Loucy (cell line): ENCODE results near the gene EFNA3.

Experiments used
- H2AFZ ChIP-seq: fragments of 200-600 bp; sonication (generic); 2 replicates; pipeline ENCODE4 v1.6.0; 2016; ENCODE audit warnings: antibody characterized with exemption, mild to moderate bottlenecking, low read length, moderate library complexity
- H3F3A ChIP-seq: fragments of 200-600 bp; 2 replicates; pipeline ENCODE4 v1.6.0; 2016; ENCODE audit warnings: antibody characterized with exemption, low read depth, mild to moderate bottlenecking
- H3K27me3 ChIP-seq: fragments of 200-600 bp; sonication (generic); 2 replicates; pipeline ENCODE4 v1.6.1; 2014; ENCODE audit warnings: low read length, mild to moderate bottlenecking; ENCODE audit not compliant: insufficient read depth, poor library complexity, severe bottlenecking
- H3K36me3 ChIP-seq: fragments of 200-600 bp; sonication (generic); 2 replicates; pipeline ENCODE4 v1.6.1; 2016; ENCODE audit warnings: low read length; ENCODE audit not compliant: insufficient read depth
- H3K4me1 ChIP-seq: fragments of 200-600 bp; sonication (generic); 2 replicates; pipeline ENCODE4 v1.5.1; 2014; ENCODE audit warnings: low read length, mild to moderate bottlenecking; ENCODE audit not compliant: insufficient read depth, poor library complexity, severe bottlenecking
- H3K4me2 ChIP-seq: fragments of 200-600 bp; sonication (generic); 2 replicates; pipeline ENCODE4 v1.6.0; 2014; ENCODE audit warnings: antibody characterized with exemption, low read length, low read depth, mild to moderate bottlenecking; ENCODE audit not compliant: poor library complexity, severe bottlenecking
- H3K4me3 ChIP-seq: fragments of 200-600 bp; sonication (generic); 2 replicates; pipeline ENCODE4 v1.5.1; 2014; ENCODE audit warnings: low read length, mild to moderate bottlenecking, mixed read lengths; ENCODE audit not compliant: poor library complexity, severe bottlenecking
- H3K79me2 ChIP-seq: fragments of 200-600 bp; sonication (generic); 2 replicates; pipeline ENCODE4 v1.6.1; 2014; ENCODE audit warnings: low read length; ENCODE audit not compliant: insufficient read depth
- H3K9ac ChIP-seq: fragments of 200-600 bp; sonication (generic); 2 replicates; pipeline ENCODE4 v1.6.0; 2014; ENCODE audit warnings: mild to moderate bottlenecking, low read depth, low read length, moderate library complexity; ENCODE audit not compliant: poor library complexity, severe bottlenecking
- H3K9me2 ChIP-seq: fragments of 200-600 bp; sonication (generic); replicated peaks from 2 replicates; pipeline ENCODE4 v1.6.1; 2016; ENCODE audit warnings: low read depth, low read length, mixed read lengths
- H3K9me3 ChIP-seq: fragments of 200-600 bp; sonication (generic); 2 replicates; pipeline ENCODE4 v1.6.1; 2014; ENCODE audit warnings: mild to moderate bottlenecking, antibody characterized with exemption, low read length, low read depth; ENCODE audit not compliant: insufficient read depth
- H4K20me1 ChIP-seq: fragments of 200-600 bp; sonication (generic); 2 replicates; pipeline ENCODE4 v1.6.0; 2014; ENCODE audit warnings: antibody characterized with exemption, low read length, mild to moderate bottlenecking; ENCODE audit not compliant: insufficient read depth, poor library complexity, severe bottlenecking
- EZH2phosphoT487 ChIP-seq: fragments of 200-600 bp; IDR thresholded peaks from 2 replicates; pipeline ENCODE4 v1.6.1; 2018; ENCODE audit warnings: antibody characterized with exemption, mild to moderate bottlenecking, moderate library complexity, borderline replicate concordance
- TF ChIP-seq, protein P1 (sequence below): fragments of 200-600 bp; sonication (generic); conservative IDR thresholded peaks from 2 replicates; pipeline ENCODE4 v1.5.1; 2014; ENCODE audit warnings: mild to moderate bottlenecking, antibody characterized with exemption, low read length

Gene EFNA3

DNA sequence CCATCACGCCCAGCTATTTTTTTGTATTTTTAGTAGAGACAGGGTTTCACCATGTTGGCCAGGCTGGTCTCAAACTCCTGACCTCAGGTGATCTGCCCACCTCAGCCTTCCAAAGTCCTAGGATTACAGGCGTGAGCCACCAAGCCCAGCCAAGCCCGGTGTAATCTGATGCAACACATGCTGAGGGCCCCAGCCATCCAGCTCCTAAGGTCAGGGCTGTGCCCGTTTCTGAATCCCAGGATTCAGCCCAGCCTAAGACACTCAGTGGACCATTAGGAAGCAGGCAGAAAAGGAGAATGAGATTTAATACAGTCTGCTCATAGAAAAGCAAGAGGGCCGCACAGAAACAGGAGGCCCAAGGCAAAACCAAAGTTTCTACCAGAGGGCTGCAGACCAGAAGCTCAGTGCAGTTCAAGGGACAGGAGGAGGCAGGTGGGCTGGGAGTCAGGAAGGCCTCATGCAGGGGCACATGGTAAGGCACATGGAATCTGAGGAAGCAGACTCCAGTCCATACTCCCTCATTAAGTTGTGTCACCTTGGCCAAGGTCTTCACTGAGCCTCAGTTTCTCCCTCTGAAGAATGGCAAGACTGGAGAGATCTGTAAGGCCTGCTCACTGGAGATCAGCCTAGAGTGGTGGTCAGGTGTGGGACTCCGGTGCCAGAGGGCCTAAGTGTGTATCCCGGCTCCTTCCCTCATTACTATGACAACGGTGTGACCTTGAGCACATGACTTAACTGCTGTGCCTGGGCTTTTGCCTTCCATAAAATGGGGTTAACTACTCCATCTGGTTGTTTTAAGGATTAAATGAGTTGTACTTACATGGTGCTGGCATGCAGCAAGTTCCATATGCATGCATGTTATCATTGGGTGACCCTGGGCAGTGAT, 29.9 kb upstream of the EFNA3 start:
- TF ChIP-seq, protein P1, sequence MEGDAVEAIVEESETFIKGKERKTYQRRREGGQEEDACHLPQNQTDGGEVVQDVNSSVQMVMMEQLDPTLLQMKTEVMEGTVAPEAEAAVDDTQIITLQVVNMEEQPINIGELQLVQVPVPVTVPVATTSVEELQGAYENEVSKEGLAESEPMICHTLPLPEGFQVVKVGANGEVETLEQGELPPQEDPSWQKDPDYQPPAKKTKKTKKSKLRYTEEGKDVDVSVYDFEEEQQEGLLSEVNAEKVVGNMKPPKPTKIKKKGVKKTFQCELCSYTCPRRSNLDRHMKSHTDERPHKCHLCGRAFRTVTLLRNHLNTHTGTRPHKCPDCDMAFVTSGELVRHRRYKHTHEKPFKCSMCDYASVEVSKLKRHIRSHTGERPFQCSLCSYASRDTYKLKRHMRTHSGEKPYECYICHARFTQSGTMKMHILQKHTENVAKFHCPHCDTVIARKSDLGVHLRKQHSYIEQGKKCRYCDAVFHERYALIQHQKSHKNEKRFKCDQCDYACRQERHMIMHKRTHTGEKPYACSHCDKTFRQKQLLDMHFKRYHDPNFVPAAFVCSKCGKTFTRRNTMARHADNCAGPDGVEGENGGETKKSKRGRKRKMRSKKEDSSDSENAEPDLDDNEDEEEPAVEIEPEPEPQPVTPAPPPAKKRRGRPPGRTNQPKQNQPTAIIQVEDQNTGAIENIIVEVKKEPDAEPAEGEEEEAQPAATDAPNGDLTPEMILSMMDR = no peak
- no peak for TF ChIP-seq EZH2phosphoT487
- H3K9me3 ChIP-seq = no peaks in the 10 kb centered on the region
- peaks cover 29% of the 10 kb centered on the region for H3K4me1 ChIP-seq

DNA sequence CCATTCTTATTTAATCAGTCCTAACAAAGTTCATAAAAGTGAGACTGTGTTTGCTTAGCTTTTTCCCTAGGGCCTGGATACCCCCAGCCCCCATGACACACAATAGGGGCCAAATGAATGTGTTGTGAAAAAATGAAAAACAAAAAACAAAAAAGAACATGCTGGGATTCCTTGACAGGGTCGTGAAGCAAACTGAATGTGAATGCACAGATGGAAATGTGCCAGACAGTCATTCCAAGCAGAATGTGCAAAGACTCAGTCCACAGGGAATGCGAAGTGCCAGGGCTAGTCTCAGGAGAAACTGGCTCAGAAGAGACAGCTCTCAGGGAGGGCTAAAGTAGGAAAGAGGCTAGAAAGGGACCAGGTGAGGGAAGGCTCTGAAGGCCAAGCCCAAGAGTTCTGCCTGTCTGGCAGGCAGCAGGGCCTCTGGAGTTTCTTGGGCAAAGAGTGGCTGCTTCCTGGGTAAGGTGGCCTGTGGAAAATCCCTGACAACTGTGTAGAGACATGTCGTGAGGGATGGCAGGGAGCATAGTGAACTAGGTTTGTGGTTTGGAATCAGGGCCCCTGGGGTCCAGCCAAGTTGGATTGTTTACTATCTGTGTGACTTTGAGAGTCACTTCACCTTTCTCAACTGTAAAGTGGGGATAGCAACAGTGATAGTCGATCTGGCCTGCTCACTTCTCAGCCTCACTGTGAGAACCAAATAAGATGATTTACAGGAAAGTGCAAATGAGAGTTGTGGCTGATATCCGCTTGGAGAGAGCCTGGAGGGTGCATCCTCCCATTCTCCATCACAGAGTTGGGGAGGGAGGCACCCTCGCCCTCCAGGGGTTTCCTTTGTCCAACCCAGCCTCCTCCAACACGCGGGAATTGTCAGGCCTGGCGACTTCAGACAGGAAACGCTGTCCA, 28.7 kb upstream of the EFNA3 start:
- H3K4me2 ChIP-seq = no peak overlapping the region
- TF ChIP-seq, protein P1 = no peak
- no peak for TF ChIP-seq EZH2phosphoT487
- H3K9ac ChIP-seq = no peak overlapping the region
- no peak overlapping the region for H3K4me3 ChIP-seq
- H3K9me2 ChIP-seq = no peaks in the 10 kb centered on the region
- H3K4me1 ChIP-seq = peaks cover 26% of the 10 kb centered on the region
- no peaks in the 10 kb centered on the region; the same call in 1 of the 2 replicates for H3K79me2 ChIP-seq
- no peaks in the 10 kb centered on the region for H3K27me3 ChIP-seq
- H3F3A ChIP-seq = no peaks in the 10 kb centered on the region
- no peaks in the 10 kb centered on the region for H3K9me3 ChIP-seq
- no peaks in the 10 kb centered on the region for H3K36me3 ChIP-seq
- no peak overlapping the region for H2AFZ ChIP-seq
- no peaks in the 10 kb centered on the region for H4K20me1 ChIP-seq

More for the DNA sequence above, 29.9 kb upstream of the EFNA3 start:
- Histone ChIP-seq H3K9me2 (no peaks in the 10 kb centered on the region), H3K4me2 (no peak overlapping the region), H3K27me3 (no peaks in the 10 kb centered on the region), H3F3A (no peaks in the 10 kb centered on the region), H3K9ac (no peak overlapping the region), H3K36me3 (no peaks in the 10 kb centered on the region), H4K20me1 (no peaks in the 10 kb centered on the region), H3K4me3 (no peak overlapping the region), H2AFZ (no peak overlapping the region), H3K79me2 (no peaks in the 10 kb centered on the region; the same call in 1 of the 2 replicates)

DNA sequence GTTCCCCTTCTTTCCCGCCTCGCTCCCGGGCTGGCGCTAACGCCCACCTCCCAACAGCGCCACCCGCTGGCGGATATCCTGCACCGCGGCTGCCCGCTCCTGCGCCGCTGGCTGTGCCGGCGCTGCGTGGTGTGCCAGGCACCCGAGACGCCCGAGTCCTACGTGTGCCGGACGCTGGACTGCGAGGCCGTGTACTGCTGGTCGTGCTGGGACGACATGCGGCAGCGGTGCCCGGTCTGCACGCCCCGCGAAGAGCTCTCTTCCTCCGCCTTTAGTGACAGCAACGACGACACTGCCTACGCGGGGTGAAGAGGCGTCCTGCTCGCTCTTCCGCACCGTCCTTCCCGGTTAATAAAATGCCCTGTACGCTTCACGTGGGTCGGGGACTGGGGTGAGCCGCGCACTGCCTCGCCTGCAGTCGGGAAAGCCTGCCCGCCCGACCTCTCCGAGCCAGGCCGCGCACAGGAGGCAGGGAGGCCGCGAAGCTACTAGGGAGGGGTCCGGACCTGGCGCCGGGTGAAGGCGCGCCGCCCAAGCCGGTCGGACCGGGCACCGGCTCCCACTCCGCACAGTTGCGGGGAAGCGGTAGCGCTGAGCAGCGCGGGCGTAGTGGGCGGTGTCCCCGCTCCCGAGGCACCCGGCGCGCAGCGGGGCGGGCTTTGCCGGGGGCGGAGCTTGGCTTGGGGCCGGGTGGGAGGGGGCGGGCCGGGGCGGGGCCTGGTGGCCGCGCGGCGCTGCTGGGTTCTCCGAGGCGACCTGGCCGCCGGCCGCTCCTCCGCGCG, 27.9 kb upstream of the EFNA3 start, which contains the start of gene ADAM15:
Gene ADAM15 (plus strand): TSS at position 757 of the 782 bp plus-strand sequence. CDS start 71 bp downstream, outside the sequence.
- H3K27me3 ChIP-seq = no peaks in the 10 kb centered on the region
- peak within 1 kb of the TSS; percentile 86 for H3K4me2 ChIP-seq
- no peaks in the 10 kb centered on the region; the same call in 1 of the 2 replicates for H3K79me2 ChIP-seq
- H3F3A ChIP-seq = no peaks in the 10 kb centered on the region
- no peaks in the 10 kb centered on the region for H3K9me2 ChIP-seq
- peaks cover 23% of the 10 kb centered on the region for H3K4me1 ChIP-seq
- no peak for TF ChIP-seq EZH2phosphoT487
- TF ChIP-seq, protein P1 = peak; percentile 54
- peak within 1 kb of the TSS; percentile 83 for H2AFZ ChIP-seq
- H3K9ac ChIP-seq = peak within 1 kb of the TSS; percentile 71
- H3K9me3 ChIP-seq = no peaks in the 10 kb centered on the region
- H4K20me1 ChIP-seq = no peaks in the 10 kb centered on the region
- H3K36me3 ChIP-seq = no peaks in the 10 kb centered on the region
- peak within 1 kb of the TSS; percentile 79 for H3K4me3 ChIP-seq
